Neuronal stem cell (in vitro differentiated cells): ENCODE data around the gene DAPK1.
A peak's percentile ranks its signal among the peaks of the same experiment; 100 is the strongest.

Source experiments
- DNase-seq: peaks from one replicate; pipeline ENCODE4 v3.0.0-alpha.2; 2013; ENCODE audit warnings: low spot score
- H2AFZ ChIP-seq: one replicate; pipeline ENCODE4 v1.6.1; 2013; ENCODE audit warnings: mild to moderate bottlenecking, low read length, inconsistent platforms
- H2AK5ac ChIP-seq: 2 replicates; pipeline ENCODE4 v1.6.1; 2013; ENCODE audit warnings: low read depth, mild to moderate bottlenecking, inconsistent platforms, low read length, moderate library complexity, mixed read lengths
- H2BK120ac ChIP-seq: 2 replicates; pipeline ENCODE4 v1.6.1; 2013; ENCODE audit warnings: low read depth, mild to moderate bottlenecking, inconsistent platforms, low read length, moderate library complexity, mixed read lengths
- H2BK12ac ChIP-seq: one replicate; pipeline ENCODE4 v1.6.1; 2013; ENCODE audit warnings: low read length, inconsistent platforms
- H2BK15ac ChIP-seq: 2 replicates; pipeline ENCODE4 v1.6.1; 2013; ENCODE audit warnings: mild to moderate bottlenecking, low read length, inconsistent platforms, mixed read lengths
- H2BK5ac ChIP-seq: one replicate; pipeline ENCODE4 v1.6.1; 2013; ENCODE audit warnings: inconsistent platforms, mild to moderate bottlenecking, low read length, moderate library complexity
- H3K14ac ChIP-seq: one replicate; pipeline ENCODE4 v1.6.1; 2013; ENCODE audit warnings: low read length, inconsistent platforms
- H3K18ac ChIP-seq: 2 replicates; pipeline ENCODE4 v1.6.1; 2013; ENCODE audit warnings: low read length, inconsistent platforms
- H3K23ac ChIP-seq: 2 replicates; pipeline ENCODE4 v1.6.1; 2013; ENCODE audit warnings: low read depth, mild to moderate bottlenecking, mixed read lengths, low read length, inconsistent platforms; ENCODE audit not compliant: poor library complexity
- H3K27ac ChIP-seq: replicated peaks from 3 replicates; pipeline ENCODE4 v1.5.1; 2013; ENCODE audit warnings: low read length, inconsistent platforms
- H3K27me3 ChIP-seq, 3 experiments: 2 replicates each; pipeline ENCODE4 v1.6.1; 2013; ENCODE audit warnings: low read length in 3 of 3, mild to moderate bottlenecking in 2 of 3, inconsistent platforms in 1 of 3, low read depth in 1 of 3, mixed read lengths in 1 of 3, moderate library complexity in 1 of 3; ENCODE audit not compliant: control insufficient read depth in 3 of 3, insufficient read depth in 3 of 3
- H3K36me3 ChIP-seq, 2 donors: replicated peaks in 1 of 2; 2 replicates each; pipeline ENCODE4 v1.6.1; 2013; ENCODE audit warnings: low read length in 2 of 2; ENCODE audit not compliant: control insufficient read depth in 2 of 2, insufficient read depth in 2 of 2
- H3K4ac ChIP-seq: 2 replicates; pipeline ENCODE4 v1.6.1; 2013; ENCODE audit warnings: inconsistent platforms, mild to moderate bottlenecking, low read length, moderate library complexity
- H3K4me1 ChIP-seq, 2 donors: 1 replicate in 1 of 2; 2 replicates in 1 of 2; pipeline ENCODE4 v1.6.1; 2013; ENCODE audit warnings: low read length in 2 of 2, low read depth in 1 of 2; ENCODE audit not compliant: control insufficient read depth in 2 of 2, insufficient read depth in 1 of 2
- H3K4me2 ChIP-seq: one replicate; pipeline ENCODE4 v1.6.1; 2013; ENCODE audit warnings: mild to moderate bottlenecking, low read length, inconsistent platforms; ENCODE audit not compliant: insufficient read depth, poor library complexity, severe bottlenecking
- H3K4me3 ChIP-seq, 2 donors: 2 replicates each; pipeline ENCODE4 v1.5.1; 2013; ENCODE audit warnings: low read length in 2 of 2, mild to moderate bottlenecking in 2 of 2, inconsistent platforms in 1 of 2, moderate library complexity in 1 of 2
- H3K79me1 ChIP-seq: one replicate; pipeline ENCODE4 v1.6.1; 2013; ENCODE audit warnings: low read depth, mild to moderate bottlenecking, inconsistent platforms, low read length, moderate library complexity
- H3K9ac ChIP-seq: one replicate; pipeline ENCODE4 v1.6.1; 2013; ENCODE audit warnings: mild to moderate bottlenecking, low read depth, low read length, inconsistent platforms; ENCODE audit not compliant: poor library complexity
- H3K9me3 ChIP-seq, 2 donors: replicated peaks in 1 of 2; 2 replicates each; pipeline versions ENCODE3 to v1.6.1; 2013; ENCODE audit warnings: low read length in 2 of 2, mild to moderate bottlenecking in 2 of 2, inconsistent platforms in 1 of 2, low read depth in 1 of 2, mixed read lengths in 1 of 2, moderate library complexity in 1 of 2; ENCODE audit not compliant: control insufficient read depth in 2 of 2, insufficient read depth in 1 of 2
- H4K8ac ChIP-seq: one replicate; pipeline ENCODE4 v1.6.1; 2013; ENCODE audit warnings: low read depth, mild to moderate bottlenecking, inconsistent platforms, low read length, moderate library complexity
- H4K91ac ChIP-seq: one replicate; pipeline ENCODE4 v1.6.1; 2013; ENCODE audit warnings: low read length, low read depth, mild to moderate bottlenecking, inconsistent platforms; ENCODE audit not compliant: poor library complexity
- WGBS, 2 donors: extraction: QIAGEN DNeasy Blood & Tissue Kit; methylation state at CpG; one replicate each; pipeline ENCODE4 v1.1.7; 2013; ENCODE audit warnings: missing lambda C conversion rate in 2 of 2, mixed read lengths in 1 of 2; ENCODE audit not compliant: insufficient read length in 2 of 2, insufficient replicate concordance in 1 of 2; ENCODE audit errors: extremely low coverage in 2 of 2; 5-methylcytosine and 5-hydroxymethylcytosine counted together

Gene DAPK1

DNA sequence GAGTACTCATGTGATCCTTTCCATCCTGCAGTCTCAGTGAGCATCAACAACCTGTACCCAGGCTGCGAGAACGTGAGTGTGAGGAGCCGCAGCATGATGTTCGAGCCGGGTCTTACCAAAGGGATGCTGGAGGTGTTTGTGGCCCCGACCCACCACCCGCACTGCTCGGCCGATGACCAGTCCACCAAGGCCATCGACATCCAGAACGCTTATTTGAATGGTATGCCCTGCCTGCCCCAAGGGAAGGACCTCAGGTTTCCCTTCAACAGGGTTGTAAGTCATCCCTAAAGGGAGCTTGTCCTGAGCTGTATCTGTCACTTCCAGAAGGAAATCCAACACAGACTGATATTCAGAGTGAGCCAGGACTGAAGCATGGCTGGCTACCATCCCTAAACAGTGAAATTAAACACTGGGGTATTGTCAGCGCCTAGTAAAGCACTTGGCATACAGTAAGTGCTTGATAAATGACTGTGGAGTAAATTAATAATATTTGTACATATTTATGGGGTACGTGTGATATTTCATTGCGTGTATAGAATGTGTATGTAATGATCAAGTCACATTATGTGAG, 188.9 kb downstream of the DAPK1 start:
- H2AK5ac ChIP-seq, result no peak overlapping the region
- H3K79me1 ChIP-seq, result no peaks in the 10 kb centered on the region
- H3K4me2 ChIP-seq, result no peak overlapping the region
- no peaks in the 10 kb centered on the region for H3K27me3 ChIP-seq
- H4K8ac ChIP-seq, result no peak overlapping the region
- peaks cover 0 to 4% of the 10 kb centered on the region in 2 donors for H3K9me3 ChIP-seq
- H2AFZ ChIP-seq, result no peak overlapping the region
- H3K23ac ChIP-seq, result no peak overlapping the region
- peaks cover 10 to 76% of the 10 kb centered on the region in 2 donors for H3K36me3 ChIP-seq
- H2BK120ac ChIP-seq, result no peak overlapping the region
- no peak overlapping the region for H4K91ac ChIP-seq
- no peak overlapping the region for H3K4ac ChIP-seq
- WGBS, 2 donors, result no CpG with 5 or more reads among the region's 14 CpGs
- no peak overlapping the region for H2BK12ac ChIP-seq
- H3K4me3 ChIP-seq, result no peak overlapping the region
- no peak overlapping the region for H3K18ac ChIP-seq
- no peak overlapping the region for H3K9ac ChIP-seq
- H3K14ac ChIP-seq, result no peak overlapping the region
- no peak for DNase-seq
- no peak overlapping the region for H3K27ac ChIP-seq
- peaks cover 2 to 3% of the 10 kb centered on the region in 2 donors for H3K4me1 ChIP-seq
- H2BK15ac ChIP-seq, result no peak overlapping the region
- H2BK5ac ChIP-seq, result no peak overlapping the region

DNA sequence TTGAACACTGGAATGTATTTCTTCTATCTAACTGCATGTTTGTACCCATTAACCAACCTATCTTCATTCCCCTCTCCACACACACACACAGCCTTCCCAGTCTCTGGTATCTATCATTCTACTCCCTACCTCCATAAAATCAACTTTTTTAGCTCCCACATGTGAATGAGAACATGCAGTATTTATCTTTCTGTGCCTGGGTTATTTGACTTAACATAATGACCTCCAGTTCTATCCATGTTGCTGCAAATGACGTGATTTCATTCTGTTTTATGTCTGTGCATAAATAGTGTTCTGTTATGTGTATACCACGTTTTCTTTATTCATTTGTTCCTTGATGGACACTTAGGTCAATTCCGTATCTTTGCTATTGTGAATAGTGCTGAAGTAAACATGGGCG, 189.5 kb downstream of the DAPK1 start:
- H3K79me1 ChIP-seq, result no peaks in the 10 kb centered on the region
- peaks cover 4 to 70% of the 10 kb centered on the region in 2 donors for H3K36me3 ChIP-seq
- H3K9ac ChIP-seq, result no peak overlapping the region
- H3K27ac ChIP-seq, result no peak overlapping the region
- H4K8ac ChIP-seq, result no peak overlapping the region
- no CpG with 5 or more reads among the region's 4 CpGs for WGBS, 2 donors
- no peak overlapping the region for H2BK5ac ChIP-seq
- H3K27me3 ChIP-seq, result no peaks in the 10 kb centered on the region
- H2BK120ac ChIP-seq, result no peak overlapping the region
- no peak overlapping the region for H2BK15ac ChIP-seq
- no peak overlapping the region for H3K23ac ChIP-seq
- peaks cover 2 to 3% of the 10 kb centered on the region in 2 donors for H3K4me1 ChIP-seq
- no peak overlapping the region for H3K4me2 ChIP-seq
- no peak for DNase-seq
- H3K9me3 ChIP-seq, result peaks cover 0 to 5% of the 10 kb centered on the region in 2 donors
- no peak overlapping the region for H3K4me3 ChIP-seq
- H2AFZ ChIP-seq, result no peak overlapping the region
- H4K91ac ChIP-seq, result no peak overlapping the region
- H3K14ac ChIP-seq, result no peak overlapping the region
- H2AK5ac ChIP-seq, result no peak overlapping the region
- no peak overlapping the region for H3K4ac ChIP-seq
- no peak overlapping the region for H3K18ac ChIP-seq
- H2BK12ac ChIP-seq, result no peak overlapping the region

DNA sequence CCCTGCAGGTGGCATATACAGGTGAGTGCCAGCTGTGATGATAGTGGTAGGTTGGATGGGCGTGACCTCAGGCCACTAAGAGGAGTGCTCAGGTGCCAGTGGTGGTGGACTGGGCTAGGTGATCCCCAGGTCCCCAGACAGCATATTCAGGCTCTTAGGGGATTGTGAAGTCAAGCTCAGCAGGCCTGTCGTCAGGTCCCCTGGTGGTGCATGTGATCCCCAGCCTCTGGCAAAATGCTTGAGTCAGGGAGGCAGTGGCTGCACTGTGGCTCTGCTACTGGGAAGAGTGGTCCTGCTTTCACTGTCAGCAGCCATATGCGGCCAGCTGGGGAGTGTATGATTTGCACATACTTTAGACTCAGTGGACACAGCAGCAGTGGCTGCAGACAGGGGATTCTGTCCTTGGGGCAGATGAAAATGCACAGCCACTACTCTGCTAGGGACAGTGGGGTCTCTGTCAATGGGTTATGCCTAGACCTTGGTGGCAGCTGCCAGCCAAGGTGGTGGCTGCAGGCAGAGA, 196.6 kb downstream of the DAPK1 start:
- H4K8ac ChIP-seq, result no peak overlapping the region
- peaks cover 12 to 68% of the 10 kb centered on the region in 2 donors for H3K36me3 ChIP-seq
- no peak overlapping the region for H2AK5ac ChIP-seq
- no peak overlapping the region for H2BK15ac ChIP-seq
- no peak overlapping the region for H2BK120ac ChIP-seq
- no peak overlapping the region for H3K14ac ChIP-seq
- H3K79me1 ChIP-seq, result peaks cover 2% of the 10 kb centered on the region
- no peak overlapping the region for H3K4ac ChIP-seq
- H2BK5ac ChIP-seq, result no peak overlapping the region
- no peak overlapping the region for H3K9ac ChIP-seq
- no peak overlapping the region for H3K23ac ChIP-seq
- peaks cover 0 to 16% of the 10 kb centered on the region in 2 donors for H3K9me3 ChIP-seq
- H4K91ac ChIP-seq, result no peak overlapping the region
- H3K18ac ChIP-seq, result peak overlapping the region; percentile 16
- H2BK12ac ChIP-seq, result no peak overlapping the region
- H3K4me3 ChIP-seq, result no peak overlapping the region
- no CpG with 5 or more reads among the region's 3 CpGs for WGBS, 2 donors
- no peak for DNase-seq
- no peak overlapping the region for H3K27ac ChIP-seq
- peaks cover 0 to 8% of the 10 kb centered on the region in 2 donors for H3K4me1 ChIP-seq
- no peak overlapping the region for H2AFZ ChIP-seq
- H3K27me3 ChIP-seq, result no peaks in the 10 kb centered on the region
- H3K4me2 ChIP-seq, result no peak overlapping the region

DNA sequence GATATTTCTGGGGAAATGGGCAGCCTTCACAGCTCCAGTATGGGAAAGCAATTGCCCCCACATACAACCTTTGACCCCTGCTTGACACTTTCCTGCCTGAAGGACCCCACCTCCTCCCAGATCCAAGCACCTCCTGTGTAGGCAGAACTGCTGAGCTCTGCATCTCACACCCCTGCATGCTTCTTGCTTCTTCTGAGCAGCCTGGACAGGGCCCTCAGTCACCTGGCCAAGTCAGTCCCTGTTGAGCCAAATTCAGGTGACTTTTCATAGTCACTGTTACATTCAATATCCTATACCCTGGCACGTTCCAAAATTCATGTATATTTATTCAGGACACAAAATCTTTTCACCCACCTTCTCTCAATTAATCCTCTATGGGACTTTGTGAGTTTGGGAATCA, 197.9 kb downstream of the DAPK1 start:
- no peak overlapping the region for H3K9ac ChIP-seq
- H3K79me1 ChIP-seq, result peaks cover 2% of the 10 kb centered on the region
- peaks cover 0 to 8% of the 10 kb centered on the region in 2 donors for H3K4me1 ChIP-seq
- no peak overlapping the region for H3K14ac ChIP-seq
- WGBS, 2 donors, result no CpG with 5 or more reads among the region's 1 CpG
- no peak overlapping the region for H2AFZ ChIP-seq
- H3K4me3 ChIP-seq, result no peak overlapping the region
- no peak overlapping the region for H2BK15ac ChIP-seq
- no peak overlapping the region for H2AK5ac ChIP-seq
- H2BK12ac ChIP-seq, result no peak overlapping the region
- H3K27me3 ChIP-seq, result no peaks in the 10 kb centered on the region
- no peak overlapping the region for H2BK120ac ChIP-seq
- H3K18ac ChIP-seq, result no peak overlapping the region
- H3K27ac ChIP-seq, result no peak overlapping the region
- H2BK5ac ChIP-seq, result no peak overlapping the region
- no peak overlapping the region for H3K4ac ChIP-seq
- H3K36me3 ChIP-seq, result peaks cover 16 to 73% of the 10 kb centered on the region in 2 donors
- peaks cover 0 to 12% of the 10 kb centered on the region in 2 donors for H3K9me3 ChIP-seq
- no peak overlapping the region for H4K8ac ChIP-seq
- no peak overlapping the region for H3K23ac ChIP-seq
- H4K91ac ChIP-seq, result no peak overlapping the region
- DNase-seq, result no peak
- no peak overlapping the region for H3K4me2 ChIP-seq
